IMR-90 (cell line): ENCODE data around the gene PRKACB. TPM values are rescaled to one million over a fixed set of nuclear protein-coding genes. Genes with fewer than 3 reads are reported as not detected.

Experiments used
- ATAC-seq: fragments of 200-7000 bp; cut with Tn5 transposase; 2 replicates; pipeline ENCODE4 v1.9.1; 2020; ENCODE audit warnings: low read depth, mild to moderate bottlenecking, moderate library complexity
- BruUV-seq: library from RNA; stranded (reverse); fragments of 400-500 nt; replicated peaks from 2 replicates; lab custom pipeline; 2021; lab: Mats Ljungman, UMichigan
- CTCF ChIA-PET: fragments of 300-600 bp; formaldehyde crosslinking; extraction: SDS; loops from one replicate; lab custom pipeline; 2021; ENCODE audit warnings: antibody characterized with exemption; lab: Yijun Ruan, JAX
- POLR2A ChIA-PET: fragments of 300-600 bp; sonication (Branson Sonifier 250); formaldehyde crosslinking; loops from one replicate; lab custom pipeline; 2022; ENCODE audit warnings: antibody characterized with exemption; ENCODE audit not compliant: unreplicated experiment; lab: Charles Lee
- DNase-seq: peaks from one replicate; pipeline ENCODE4 v3.0.0; 2013
- H2AFZ ChIP-seq: replicated peaks from 2 replicates; pipeline ENCODE3; 2013; ENCODE audit warnings: low read length, mild to moderate bottlenecking; ENCODE audit not compliant: poor library complexity
- H2AK5ac ChIP-seq: 2 replicates; pipeline ENCODE4 v1.6.1; 2013; ENCODE audit warnings: low read depth, low read length, inconsistent platforms
- H2AK9ac ChIP-seq: replicated peaks from 2 replicates; pipeline ENCODE3; 2013; ENCODE audit warnings: mild to moderate bottlenecking, low read depth, low read length, moderate library complexity; ENCODE audit not compliant: poor library complexity
- H2BK120ac ChIP-seq: 2 replicates; pipeline ENCODE4 v1.6.1; 2013; ENCODE audit warnings: low read depth, low read length, inconsistent platforms
- H2BK15ac ChIP-seq: 3 replicates; pipeline ENCODE4 v1.6.1; 2013; ENCODE audit warnings: low read depth, low read length, inconsistent platforms
- H2BK20ac ChIP-seq: 2 replicates; pipeline ENCODE4 v1.6.1; 2013; ENCODE audit warnings: low read depth, mild to moderate bottlenecking, inconsistent platforms, low read length, moderate library complexity
- H2BK5ac ChIP-seq: 2 replicates; pipeline ENCODE4 v1.6.1; 2013; ENCODE audit warnings: mild to moderate bottlenecking, low read depth, low read length, inconsistent platforms; ENCODE audit not compliant: poor library complexity, severe bottlenecking
- H3K14ac ChIP-seq: replicated peaks from 2 replicates; pipeline ENCODE4 v1.6.1; 2013; ENCODE audit warnings: low read depth, low read length, inconsistent platforms
- H3K18ac ChIP-seq: 2 replicates; pipeline ENCODE4 v1.6.1; 2013; ENCODE audit warnings: low read depth, low read length, control low read depth
- H3K23ac ChIP-seq: 2 replicates; pipeline ENCODE4 v1.6.1; 2013; ENCODE audit warnings: low read depth, low read length, inconsistent platforms
- H3K27ac ChIP-seq: 2 replicates; pipeline ENCODE4 v1.5.1; 2013; ENCODE audit warnings: mild to moderate bottlenecking, control low read depth, low read length; ENCODE audit not compliant: insufficient read depth
- H3K27me3 ChIP-seq: 2 replicates; pipeline ENCODE4 v1.6.1; 2013; ENCODE audit warnings: low read length; ENCODE audit not compliant: control insufficient read depth, insufficient read depth
- H3K36me3 ChIP-seq: 2 replicates; pipeline ENCODE4 v1.6.1; 2013; ENCODE audit warnings: low read length, mixed read lengths; ENCODE audit not compliant: control insufficient read depth, insufficient read depth
- H3K4ac ChIP-seq: 2 replicates; pipeline ENCODE4 v1.6.1; 2013; ENCODE audit warnings: low read depth, low read length, inconsistent platforms
- H3K4me1 ChIP-seq: 2 replicates; pipeline ENCODE4 v1.6.1; 2013; ENCODE audit warnings: low read length, mixed read lengths; ENCODE audit not compliant: control insufficient read depth, insufficient read depth
- H3K4me2 ChIP-seq: 2 replicates; pipeline ENCODE4 v1.6.1; 2013; ENCODE audit warnings: low read depth, mild to moderate bottlenecking, control low read depth, low read length, moderate library complexity
- H3K4me3 ChIP-seq: 2 replicates; pipeline ENCODE4 v1.5.1; 2013; ENCODE audit warnings: low read depth, mild to moderate bottlenecking, control low read depth, low read length, moderate library complexity; ENCODE audit not compliant: insufficient read depth
- H3K56ac ChIP-seq: 2 replicates; pipeline ENCODE4 v1.6.1; 2013; ENCODE audit warnings: low read length, inconsistent platforms; ENCODE audit not compliant: insufficient read depth; ENCODE audit errors: extremely low read depth
- H3K79me1 ChIP-seq, 2 experiments: 2 replicates each; pipeline ENCODE4 v1.6.1; 2013; ENCODE audit warnings: low read length in 2 of 2, inconsistent platforms in 1 of 2, low read depth in 1 of 2
- H3K9ac ChIP-seq: 2 replicates; pipeline ENCODE4 v1.6.1; 2013; ENCODE audit warnings: low read depth, low read length, control low read depth
- H3K9me1 ChIP-seq: 2 replicates; pipeline ENCODE4 v1.6.1; 2013; ENCODE audit warnings: low read length, inconsistent platforms; ENCODE audit not compliant: insufficient read depth
- H3K9me3 ChIP-seq: 2 replicates; pipeline ENCODE4 v1.6.1; 2013; ENCODE audit warnings: low read length; ENCODE audit not compliant: control insufficient read depth, insufficient read depth
- H4K20me1 ChIP-seq: 2 replicates; pipeline ENCODE4 v1.6.1; 2013; ENCODE audit warnings: low read length, inconsistent platforms; ENCODE audit not compliant: insufficient read depth
- H4K5ac ChIP-seq: 2 replicates; pipeline ENCODE4 v1.6.1; 2013; ENCODE audit warnings: mild to moderate bottlenecking, low read depth, low read length, control low read depth
- H4K8ac ChIP-seq, 2 experiments: 2 replicates each; pipeline ENCODE4 v1.6.1; 2013; ENCODE audit warnings: low read depth in 2 of 2, low read length in 2 of 2, control low read depth in 1 of 2, inconsistent platforms in 1 of 2
- H4K91ac ChIP-seq: 2 replicates; pipeline ENCODE4 v1.6.1; 2013; ENCODE audit warnings: low read depth, low read length, inconsistent platforms; ENCODE audit not compliant: insufficient read depth
- BHLHE40 ChIP-seq: fragments of 150-350 bp; IDR thresholded peaks from 2 replicates; pipeline ENCODE4 v1.6.1; 2016; ENCODE audit warnings: mild to moderate bottlenecking, low read depth, low read length
- CEBPB ChIP-seq: IDR thresholded peaks from 2 replicates; pipeline ENCODE4 v1.6.1; 2012; ENCODE audit warnings: low read depth, low read length, improper control_type of control experiment
- CHD1 ChIP-seq: IDR thresholded peaks from 2 replicates; pipeline ENCODE4 v1.6.1; 2012; ENCODE audit warnings: low read depth, low read length, improper control_type of control experiment
- MAFK ChIP-seq: IDR thresholded peaks from 2 replicates; pipeline ENCODE4 v1.6.1; 2012; ENCODE audit warnings: low read depth, low read length, improper control_type of control experiment
- MXI1 ChIP-seq: IDR thresholded peaks from 2 replicates; pipeline ENCODE4 v1.6.1; 2012; ENCODE audit warnings: low read depth, mild to moderate bottlenecking, low read length, moderate library complexity, borderline replicate concordance
- NFE2L2 ChIP-seq: fragments of 150-350 bp; IDR thresholded peaks from 2 replicates; pipeline ENCODE4 v1.6.1; 2016; ENCODE audit warnings: low read depth, mild to moderate bottlenecking, low read length
- RAD21 ChIP-seq: IDR thresholded peaks from 2 replicates; pipeline ENCODE4 v1.6.1; 2012; ENCODE audit warnings: low read length, improper control_type of control experiment
- RCOR1 ChIP-seq: IDR thresholded peaks from 2 replicates; pipeline ENCODE4 v1.6.1; 2012; ENCODE audit warnings: mild to moderate bottlenecking, low read length, improper control_type of control experiment; ENCODE audit not compliant: insufficient replicate concordance
- RFX5 ChIP-seq: IDR thresholded peaks from 2 replicates; pipeline ENCODE4 v1.8.0; 2012; ENCODE audit warnings: low read depth, mild to moderate bottlenecking, low read length, moderate library complexity
- WGBS, 2 experiments: methylation state at CpG; one replicate each; pipeline versions ENCODE4 v1.1.5 to v1.1.7; 2013; ENCODE audit warnings: missing lambda C conversion rate in 2 of 2; ENCODE audit not compliant: insufficient read length in 1 of 2; ENCODE audit errors: extremely low coverage in 2 of 2; 5-methylcytosine and 5-hydroxymethylcytosine counted together
- dilution Hi-C: fragments of 300-500 bp; cut with HindIII; formaldehyde crosslinking; loops from one replicate; pipeline ENCODE4 v1.14.3; 2018; ENCODE audit warnings: low sequenced_read_pairs; ENCODE audit not compliant: unreplicated experiment
- in situ Hi-C: fragments of 300-500 bp; cut with MboI; formaldehyde crosslinking; loops from 3 replicates; pipeline ENCODE4 v1.14.3; 2019; ENCODE audit warnings: low sequenced_read_pairs, inconsistent platforms, mixed read lengths
- intact Hi-C: fragments of 100-400 bp; cut with micrococcal nuclease; formaldehyde crosslinking; loops from 2 replicates; pipeline ENCODE4 v1.10.0; 2022
- polyA plus RNA-seq, 3 experiments: library from polyadenylated mRNA; depleted of rRNA; stranded (reverse); fragments of >200 nt; gene quantifications; 2 replicates each; pipeline ENCODE4 v1.2.3, GENCODE V29; 2012; ENCODE audit warnings: low replicate concordance in 1 of 3
- total RNA-seq: library from RNA; depleted of rRNA; stranded (reverse); fragments of >200 nt; gene quantifications from 2 replicates; pipeline ENCODE4 v1.2.3, GENCODE V29; 2012

The PRKACB gene
- total and polyA plus RNA-seq, 2 of the 4 experiments (the other 2 are of a cell fraction) = 8.2 to 8.3 TPM

- H4K5ac ChIP-seq = no peak overlapping the region
- no peak overlapping the region for H3K14ac ChIP-seq
- ATAC-seq = 0 out of 2 replicates have a peak, but pooled peaks have one; percentile 32
- TF ChIP-seq BHLHE40 (no peak), MXI1 (no peak), RFX5 (no peak), CHD1 (no peak), RAD21 (no peak), NFE2L2 (no peak), MAFK (no peak), CEBPB (no peak), RCOR1 (no peak)
- DNase-seq = no peak
- H3K9me3 ChIP-seq = no peaks in the 10 kb centered on the region
- H3K4me1 ChIP-seq = peaks cover 4% of the 10 kb centered on the region
- no peaks in the 10 kb centered on the region for H3K9me1 ChIP-seq
- H2AK5ac ChIP-seq = no peak overlapping the region
- no peak overlapping the region for H2BK120ac ChIP-seq
- H3K27ac ChIP-seq = no peak overlapping the region
- H4K20me1 ChIP-seq = no peaks in the 10 kb centered on the region
- POLR2A ChIA-PET = no interaction called here
- dilution Hi-C loops (no loop called here), intact Hi-C loops (no loop called here), in situ Hi-C loops (loop anchor here (10.0 kb wide), 1 partner anchor 602 kb away; no protein-coding TSS in a partner anchor)
- H4K8ac ChIP-seq = no peak overlapping the region
- no peak overlapping the region for H2AK9ac ChIP-seq
- no peak overlapping the region for H4K91ac ChIP-seq
- WGBS, 2 experiments = 100% methylated on average over 3 of the region's 3 CpGs; no CpG with 5 or more reads in 1 of the 2 experiments
- H2BK5ac ChIP-seq = no peak overlapping the region
- H3K56ac ChIP-seq = no peak overlapping the region
- no peak overlapping the region for H2AFZ ChIP-seq
- no peaks in the 10 kb centered on the region for H3K27me3 ChIP-seq
- no peak overlapping the region for H2BK20ac ChIP-seq
- no peak overlapping the region for H3K4me3 ChIP-seq
- H2BK15ac ChIP-seq = no peak overlapping the region
- H3K36me3 ChIP-seq = no peaks in the 10 kb centered on the region
- H3K4ac ChIP-seq = no peak overlapping the region
- H3K23ac ChIP-seq = no peak overlapping the region
- no peak overlapping the region for H3K9ac ChIP-seq
- no TSS peak for BruUV-seq
- no peak overlapping the region; the same call in 1 of the 2 replicates for H3K18ac ChIP-seq
- peaks cover 10 to 16% of the 10 kb centered on the region in 2 experiments for H3K79me1 ChIP-seq
- CTCF ChIA-PET = interaction anchor here (0.7 kb wide), 1 partner anchor 279 kb away, joined by 3 read pairs; no protein-coding TSS in a partner anchor
- no peak overlapping the region for H3K4me2 ChIP-seq
Observed at GRCh38 chr1:84152649-84153056, 8.6 kb downstream of the PRKACB start.
